ENCODE results near the gene MERTK. TPM values are rescaled to one million over a fixed set of nuclear protein-coding genes. Genes with fewer than 3 reads are reported as not detected.

MERTK gene
- total RNA-seq, 1 experiment from 2014 or later: 0.46 TPM

DNA sequence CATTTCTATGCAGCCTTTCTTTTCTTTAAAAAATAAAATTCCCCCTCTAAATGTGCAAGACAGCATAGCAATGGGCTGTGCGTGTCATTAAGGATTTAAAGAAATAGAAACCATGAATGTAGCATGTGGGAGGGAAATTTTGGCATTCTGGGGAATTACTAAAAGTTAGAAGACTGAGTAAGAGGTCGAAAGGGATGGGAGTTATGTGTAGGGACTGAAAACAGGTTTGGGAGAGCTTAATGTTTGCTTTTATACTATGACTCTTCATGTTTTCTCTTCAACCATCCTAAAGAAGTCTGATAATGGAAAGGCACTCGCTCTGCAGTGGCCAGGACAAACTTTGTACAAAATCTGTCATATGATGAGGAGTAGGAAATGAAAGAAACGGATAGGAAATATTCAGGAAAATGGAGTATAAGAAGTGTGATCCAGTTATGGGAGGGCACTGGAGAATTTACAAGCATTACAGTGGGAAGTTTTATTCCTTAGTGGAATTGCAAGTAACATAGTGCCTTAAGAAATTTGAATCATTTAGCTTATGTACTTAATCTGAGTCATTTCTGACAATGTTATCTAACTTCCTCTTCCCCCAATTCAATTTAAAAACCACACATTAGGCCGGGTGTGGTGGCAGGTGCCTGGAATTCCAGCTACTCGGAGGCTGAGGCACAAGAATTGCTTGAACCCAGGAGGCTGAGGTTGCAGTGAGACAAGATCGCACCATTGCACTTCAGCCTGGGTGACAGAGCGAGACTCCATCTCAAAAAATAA, 177.3 kb downstream of the MERTK start:
- peak; percentile 32 for DNase-seq (ENCODE audit: low read depth)

DNA sequence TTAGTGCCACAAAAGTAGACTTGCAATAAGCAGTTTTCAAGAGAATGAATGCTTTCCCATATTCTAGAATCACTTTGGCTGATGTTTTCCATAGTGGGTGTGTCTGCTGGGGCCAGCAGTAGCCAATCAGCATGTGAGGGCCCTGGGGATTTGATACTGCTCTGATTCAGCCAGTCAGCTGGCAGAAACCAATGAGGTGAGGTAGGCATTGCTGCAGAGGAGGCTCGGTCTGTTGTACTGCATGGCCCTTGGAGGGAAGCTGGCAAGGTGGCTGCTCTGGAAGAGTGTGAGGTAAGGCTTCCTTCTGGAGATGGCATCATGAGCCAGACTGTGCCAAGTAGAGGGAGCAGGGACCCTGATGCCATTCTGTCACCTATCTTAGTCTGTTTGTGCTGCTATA, 179.4 kb downstream of the MERTK start:
- peak; percentile 49 for DNase-seq (ENCODE audit: low read depth)

Other genes with a start within 250 kb of the MERTK start
- 57.2 and 60.9 TPM in 2 replicates for gene ANAPC1, start 14.4 kb upstream of the MERTK start, total RNA-seq (2014; rRNA removed)
- gene TMEM87B, start 156.7 kb downstream of the MERTK start, total RNA-seq (2014; rRNA removed): 27.4 and 31.6 TPM in 2 replicates
- gene FBLN7, start 239.8 kb downstream of the MERTK start, total RNA-seq (2014; rRNA removed): 4.4 and 5.1 TPM in 2 replicates